A673 (cell line): ENCODE results near the gene SPATS2. TPM values are rescaled to one million over a fixed set of nuclear protein-coding genes. Genes with fewer than 3 reads are reported as not detected.
A peak's percentile ranks its signal among the peaks of the same experiment; 100 is the strongest.

Experiments
- BruUV-seq: library from RNA; stranded (reverse); fragments of 400-500 nt; replicated peaks from 2 replicates; lab custom pipeline; 2021; lab: Mats Ljungman, UMichigan
- CTCF ChIA-PET: fragments of 300-600 bp; sonication (Branson Sonifier 250); formaldehyde crosslinking; loops from one replicate; lab custom pipeline; 2022; ENCODE audit warnings: antibody characterized with exemption; lab: Charles Lee
- POLR2A ChIA-PET: fragments of 300-600 bp; sonication (Branson Sonifier 250); formaldehyde crosslinking; loops from one replicate; lab custom pipeline; 2022; ENCODE audit warnings: antibody characterized with exemption; ENCODE audit not compliant: low non-redundant PET; lab: Charles Lee
- DNase-seq: peaks from one replicate; pipeline ENCODE4 v3.0.0-alpha.2; 2015; ENCODE audit warnings: low spot score
- H3K27ac ChIP-seq: fragments of 200-600 bp; sonication (generic); 2 replicates; pipeline ENCODE4 v1.5.1; 2016; ENCODE audit warnings: mixed run types, low read depth, mild to moderate bottlenecking, mixed read lengths, antibody characterized with exemption, low read length; ENCODE audit not compliant: poor library complexity, severe bottlenecking
- H3K27me3 ChIP-seq: fragments of 200-600 bp; sonication (generic); replicated peaks from 2 replicates; pipeline ENCODE4 v1.6.1; 2017; ENCODE audit warnings: mixed run types, low read depth, mild to moderate bottlenecking, mixed read lengths, antibody characterized with exemption, low read length; ENCODE audit not compliant: insufficient read depth, poor library complexity
- H3K36me3 ChIP-seq: fragments of 200-600 bp; sonication (generic); 2 replicates; pipeline ENCODE4 v1.6.1; 2016; ENCODE audit warnings: mixed run types, mild to moderate bottlenecking, mixed read lengths, antibody characterized with exemption, low read length; ENCODE audit not compliant: insufficient read depth, poor library complexity, severe bottlenecking
- H3K4me1 ChIP-seq: fragments of 200-600 bp; sonication (generic); 2 replicates; pipeline ENCODE4 v1.6.1; 2017; ENCODE audit warnings: mixed run types, mild to moderate bottlenecking, mixed read lengths, antibody characterized with exemption, low read length; ENCODE audit not compliant: insufficient read depth, poor library complexity, severe bottlenecking
- H3K4me3 ChIP-seq: fragments of 200-600 bp; sonication (generic); 2 replicates; pipeline ENCODE4 v1.5.1; 2016; ENCODE audit warnings: low read depth, mixed run types, mild to moderate bottlenecking, mixed read lengths, low read length; ENCODE audit not compliant: poor library complexity, severe bottlenecking
- H3K9me3 ChIP-seq: fragments of 200-600 bp; sonication (generic); 2 replicates; pipeline ENCODE4 v1.6.1; 2016; ENCODE audit warnings: mixed run types, low read depth, mild to moderate bottlenecking, mixed read lengths, antibody characterized with exemption, low read length; ENCODE audit not compliant: poor library complexity, severe bottlenecking
- CTCF ChIP-seq: fragments of 300-800, 200-600 bp; sonication (generic); conservative IDR thresholded peaks from 2 replicates; pipeline ENCODE4 v1.5.1; 2017; ENCODE audit warnings: low read depth, mild to moderate bottlenecking, antibody characterized with exemption, low read length, moderate library complexity, mixed read lengths
- EZH2 ChIP-seq: fragments of 200-600 bp; sonication (generic); IDR thresholded peaks from 2 replicates; pipeline ENCODE4 v1.6.1; 2017; ENCODE audit warnings: borderline replicate concordance, low read depth, mild to moderate bottlenecking, mixed read lengths, antibody characterized with exemption, low read length; ENCODE audit not compliant: poor library complexity, severe bottlenecking
- intact Hi-C: fragments of 100-400 bp; cut with micrococcal nuclease; formaldehyde crosslinking; loops from one replicate; pipeline ENCODE4 v1.10.0; 2022; ENCODE audit not compliant: unreplicated experiment
- total RNA-seq: library from RNA; stranded (reverse); gene quantifications from 2 replicates; pipeline ENCODE4 v1.2.3, GENCODE V29; 2021

Gene SPATS2
- total RNA-seq, 1 experiment from 2014 or later, result 82.8 TPM

- CTCF ChIA-PET, result no interaction called here
- POLR2A ChIA-PET, result no interaction called here
- DNase-seq, result no peak
- Histone ChIP-seq H3K4me1 (no peaks in the 10 kb centered on the region), H3K36me3 (peaks cover 5% of the 10 kb centered on the region), H3K27me3 (no peaks in the 10 kb centered on the region), H3K27ac (no peak overlapping the region), H3K9me3 (no peaks in the 10 kb centered on the region), H3K4me3 (no peak overlapping the region)
- no peak for TF ChIP-seq CTCF
- TF ChIP-seq EZH2, result no peak
- no TSS peak for BruUV-seq
- intact Hi-C loops, result no loop called here
These were observed 126.6 kb downstream of the SPATS2 start for GRCh38 chr12:49493900-49494299.

GRCh38 chr12:49496417-49497360 is 129.4 kb downstream of the SPATS2 start:
- CTCF ChIA-PET, result no interaction called here
- POLR2A ChIA-PET, result interaction anchor here (0.5 kb wide), 1 partner anchor 1213 kb away, joined by 7 read pairs; no protein-coding TSS in a partner anchor
- Histone ChIP-seq H3K4me3 (no peak overlapping the region), H3K9me3 (no peaks in the 10 kb centered on the region), H3K27ac (no peak overlapping the region), H3K4me1 (no peaks in the 10 kb centered on the region), H3K36me3 (peaks cover 20% of the 10 kb centered on the region), H3K27me3 (no peaks in the 10 kb centered on the region)
- intact Hi-C loops, result no loop called here
- TF ChIP-seq EZH2, result no peak
- TF ChIP-seq CTCF, result no peak
- no TSS peak for BruUV-seq
- DNase-seq, result no peak

GRCh38 chr12:49501895-49502294 is 134.6 kb downstream of the SPATS2 start:
- POLR2A ChIA-PET, result no interaction called here
- no peak for TF ChIP-seq CTCF
- TF ChIP-seq EZH2, result no peak
- H3K27ac ChIP-seq, result peak overlapping the region; percentile 52
- H3K4me3 ChIP-seq, result no peak overlapping the region
- no peak for DNase-seq
- peaks cover 27% of the 10 kb centered on the region for H3K36me3 ChIP-seq
- intact Hi-C loops, result no loop called here
- peaks cover 11% of the 10 kb centered on the region for H3K4me1 ChIP-seq
- no peaks in the 10 kb centered on the region for H3K9me3 ChIP-seq
- no TSS peak for BruUV-seq
- CTCF ChIA-PET, result no interaction called here
- H3K27me3 ChIP-seq, result no peaks in the 10 kb centered on the region
